GM12892 (cell line): ENCODE results near the gene C11orf87. TPM values are rescaled to one million over a fixed set of nuclear protein-coding genes. Genes with fewer than 3 reads are reported as not detected.

Experiments
- DNase-seq: peaks from one replicate; pipeline ENCODE4 v3.0.0; 2011; ENCODE audit not compliant: insufficient read length
- FAIRE-seq: peaks from 2 replicates; lab custom pipeline; 2011; peaks lifted over from hg19 to GRCh38; lab: Jason Lieb, UNC
- POLR2A ChIP-seq: IDR thresholded peaks from 2 replicates; pipeline ENCODE4 v1.6.1; 2011; ENCODE audit warnings: low read depth, low read length, control low read depth
- POLR2AphosphoS5 ChIP-seq: IDR thresholded peaks from 2 replicates; pipeline ENCODE4 v1.6.1; 2011; ENCODE audit warnings: low read depth, low read length, control low read depth
- TAF1 ChIP-seq: IDR thresholded peaks from 2 replicates; pipeline ENCODE4 v1.6.1; 2011; ENCODE audit warnings: low read depth, mild to moderate bottlenecking, control low read depth, low read length, borderline replicate concordance
- polyA plus RNA-seq: library from polyadenylated mRNA; unstranded; fragments of >200 nt; gene quantifications from one replicate; pipeline ENCODE4 v1.2.1, GENCODE V29; 2012; ENCODE audit warnings: missing spikeins, inconsistent platforms; ENCODE audit not compliant: missing spikeins

The C11orf87 gene
- not detected for polyA plus RNA-seq

DNA sequence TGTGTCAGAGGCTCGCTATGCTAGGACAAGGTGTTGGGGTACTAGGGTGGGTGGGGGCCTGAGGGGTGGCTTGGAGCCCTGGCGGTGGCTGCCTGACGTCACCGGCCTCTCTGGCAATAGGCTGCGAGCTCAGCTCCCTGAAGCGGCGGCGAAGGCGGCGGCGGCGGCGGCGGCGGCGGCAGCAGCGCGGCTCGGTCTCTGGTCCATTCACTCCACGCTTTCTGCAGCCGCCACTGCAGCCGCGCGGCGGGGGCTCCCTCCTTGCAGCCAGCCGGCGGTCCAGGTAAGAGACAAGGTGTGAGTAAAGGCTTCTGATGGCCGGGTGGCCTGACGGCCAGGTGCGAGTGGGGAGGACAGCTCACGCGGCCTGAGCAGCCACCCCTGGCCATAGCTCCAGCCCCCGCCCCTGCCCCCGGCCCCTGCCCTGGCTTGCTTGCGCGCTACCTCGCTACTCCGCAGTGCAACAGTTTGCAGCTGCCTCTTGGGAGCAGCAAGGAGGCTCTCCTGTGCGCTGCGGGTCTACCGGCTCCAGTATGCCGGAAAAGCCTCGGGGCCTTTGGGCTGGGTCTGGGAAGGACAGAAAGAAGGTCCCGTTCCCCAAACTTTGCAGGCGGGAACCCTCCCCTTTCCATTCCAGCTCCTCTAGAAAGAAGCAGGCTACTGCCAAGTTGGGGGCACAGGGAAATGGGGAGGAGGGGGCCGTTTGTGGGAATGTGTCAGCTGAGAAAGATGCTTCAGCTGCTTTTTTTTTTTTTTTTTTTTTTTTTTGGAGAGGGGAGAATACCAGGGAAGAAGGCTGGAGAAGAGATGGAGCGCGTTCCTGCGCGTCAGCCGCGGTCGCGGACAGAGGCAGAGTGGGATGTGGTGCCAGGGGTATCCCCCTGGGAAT is at the start of gene C11orf87:
C11orf87 (plus strand) TSS at position 210 of the 889 bp plus-strand sequence. CDS start 1,444 bp downstream, outside the sequence.
- TF ChIP-seq POLR2AphosphoS5 (no peak), POLR2A (no peak), TAF1 (no peak)
- no peak for DNase-seq
- FAIRE-seq, result no peak

GRCh38 chr11:109374032-109374431 is 48.0 kb upstream of the C11orf87 start:
- FAIRE-seq (no peak), DNase-seq (no peak)
- TF ChIP-seq TAF1, result no peak
- no peak for TF ChIP-seq POLR2A
- TF ChIP-seq POLR2AphosphoS5, result no peak

DNA sequence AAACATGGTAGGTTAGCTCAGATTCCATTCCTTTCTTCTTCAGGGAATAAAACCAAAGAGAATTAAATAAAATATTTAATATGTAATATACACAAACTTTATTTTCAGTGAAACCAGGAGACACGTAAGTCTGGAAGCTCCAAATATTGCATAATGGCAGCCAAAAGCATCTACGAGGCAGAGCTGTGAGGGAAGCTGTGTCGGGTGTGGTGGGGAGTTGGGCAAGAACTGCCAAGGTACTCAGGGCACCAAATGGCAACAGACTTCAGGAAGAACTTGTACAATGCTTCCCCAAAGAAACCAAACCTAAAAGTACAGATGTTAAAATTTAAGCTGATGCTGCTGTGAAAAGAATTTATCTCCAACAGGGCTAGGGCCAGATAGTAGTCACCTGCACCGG is 47.5 kb upstream of the C11orf87 start:
- DNase-seq, result no peak
- FAIRE-seq, result no peak
- TF ChIP-seq POLR2AphosphoS5 (no peak), POLR2A (no peak), TAF1 (no peak)

DNA sequence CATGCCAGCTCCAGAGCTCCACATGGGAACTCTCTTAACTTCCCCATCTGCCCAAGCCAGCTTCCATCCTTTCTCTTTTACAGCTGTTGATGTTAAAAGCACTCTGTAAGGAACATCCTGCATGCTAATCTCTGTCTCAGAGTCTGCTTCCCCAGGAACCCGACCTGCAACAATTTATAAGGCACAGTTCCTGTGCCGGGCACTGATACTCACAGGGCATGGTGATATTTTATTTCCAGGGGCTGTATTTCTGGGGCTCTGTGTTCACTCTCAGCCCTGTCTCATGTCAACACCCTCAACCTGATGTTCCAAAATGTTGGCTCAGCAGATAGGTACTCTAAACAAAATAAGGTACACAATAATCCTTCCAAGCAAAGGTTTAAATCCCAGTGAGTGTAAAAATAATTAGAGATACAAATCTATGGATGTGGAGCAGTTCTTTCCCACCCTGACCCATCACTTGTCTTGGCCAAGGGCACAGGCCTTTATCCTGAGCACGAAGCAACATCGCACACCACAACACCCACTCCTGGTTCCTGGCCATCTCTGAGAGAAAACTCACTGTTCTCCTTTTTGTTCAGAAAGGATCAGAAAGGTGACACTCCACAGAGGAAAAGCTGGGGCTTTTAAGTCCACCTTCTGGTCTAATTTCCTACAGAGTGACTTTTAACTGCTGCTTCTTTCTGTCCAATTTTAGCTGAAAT is 44.8 kb upstream of the C11orf87 start:
- FAIRE-seq, result no peak
- DNase-seq, result no peak
- TF ChIP-seq POLR2AphosphoS5 (no peak), POLR2A (no peak), TAF1 (no peak)

DNA sequence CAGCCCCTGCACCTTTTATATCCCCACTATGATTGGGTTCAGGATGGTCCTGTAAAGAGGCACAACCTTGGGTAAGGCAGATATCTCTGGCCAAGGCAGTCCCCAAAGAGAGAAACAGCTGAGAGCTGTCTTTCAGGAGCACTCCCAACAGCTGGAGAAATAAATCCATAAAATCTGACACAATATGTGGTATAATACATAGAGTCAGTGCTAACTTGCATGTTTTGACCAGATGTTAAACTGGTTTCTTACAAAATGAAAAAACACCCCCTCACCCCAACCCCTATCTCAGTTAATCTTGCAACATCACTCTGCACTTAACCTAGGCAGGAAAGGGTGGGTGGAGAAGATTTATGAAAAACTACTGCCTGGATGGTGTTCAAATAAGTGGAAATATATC is 44.0 kb upstream of the C11orf87 start:
- DNase-seq, result no peak
- FAIRE-seq, result no peak
- TF ChIP-seq POLR2A (no peak), POLR2AphosphoS5 (no peak), TAF1 (no peak)

DNA sequence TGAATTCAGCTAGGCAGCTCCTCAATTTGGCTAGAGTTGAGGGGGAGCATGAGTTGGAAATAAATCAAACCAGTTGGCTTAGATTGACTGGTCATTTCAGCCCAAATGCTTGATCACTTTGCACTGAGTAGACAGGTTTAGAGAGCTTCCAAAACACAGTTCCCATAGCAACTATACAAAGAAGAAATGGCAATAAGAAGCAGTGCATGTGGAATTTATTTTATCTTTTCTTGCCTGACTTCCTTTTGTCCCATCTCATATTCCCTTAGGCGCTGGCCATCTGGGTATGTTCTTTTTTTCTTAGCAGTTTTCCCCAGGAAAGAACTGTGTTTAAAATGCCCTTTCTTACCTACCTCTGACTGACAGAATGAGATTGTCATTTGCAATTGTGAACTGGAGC is 38.7 kb upstream of the C11orf87 start:
- TF ChIP-seq TAF1 (no peak), POLR2AphosphoS5 (no peak), POLR2A (no peak)
- FAIRE-seq, result no peak
- no peak for DNase-seq

DNA sequence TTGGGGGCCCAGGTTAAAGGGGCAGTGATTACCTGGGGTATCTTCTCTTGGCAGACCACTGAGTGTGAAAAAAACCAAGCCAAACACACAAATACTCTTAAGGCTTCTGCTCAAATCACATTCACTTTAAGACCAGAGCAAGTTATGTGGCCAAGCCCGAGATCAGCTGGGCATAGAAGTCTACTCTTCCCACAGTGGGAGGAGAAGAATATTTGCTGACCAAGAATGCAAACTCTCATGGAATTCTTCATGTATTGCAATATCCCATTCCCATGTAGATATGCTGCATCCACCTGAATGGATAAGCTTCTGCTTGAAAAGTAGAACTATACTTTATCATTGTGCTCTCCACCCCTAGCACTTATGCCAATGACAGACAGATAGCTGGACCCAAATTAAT is 37.1 kb upstream of the C11orf87 start:
- DNase-seq (no peak), FAIRE-seq (no peak)
- TF ChIP-seq TAF1 (no peak), POLR2A (no peak), POLR2AphosphoS5 (no peak)

GRCh38 chr11:109388982-109389381 is 33.0 kb upstream of the C11orf87 start:
- no peak for FAIRE-seq
- no peak for DNase-seq
- no peak for TF ChIP-seq POLR2AphosphoS5
- no peak for TF ChIP-seq POLR2A
- no peak for TF ChIP-seq TAF1

DNA sequence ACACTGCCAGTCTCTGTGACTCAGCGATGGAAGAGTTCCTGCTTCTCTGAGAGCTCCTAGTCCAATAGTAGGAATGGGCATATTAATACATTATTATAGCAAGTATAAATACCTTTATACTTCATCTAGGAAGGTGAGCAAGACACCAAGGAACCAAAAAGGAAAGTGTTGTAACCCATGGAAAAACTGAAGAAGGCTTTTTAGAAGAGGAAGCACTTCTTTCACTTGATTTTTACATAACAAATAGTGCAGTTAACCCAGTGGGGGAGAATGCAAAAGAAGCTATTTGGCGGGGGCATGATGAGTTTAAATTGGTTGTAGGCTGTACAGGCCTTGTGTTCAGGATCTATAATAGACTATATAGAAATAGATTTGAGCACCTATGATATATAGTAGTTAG is 31.2 kb upstream of the C11orf87 start:
- DNase-seq (no peak), FAIRE-seq (no peak)
- no peak for TF ChIP-seq TAF1

DNA sequence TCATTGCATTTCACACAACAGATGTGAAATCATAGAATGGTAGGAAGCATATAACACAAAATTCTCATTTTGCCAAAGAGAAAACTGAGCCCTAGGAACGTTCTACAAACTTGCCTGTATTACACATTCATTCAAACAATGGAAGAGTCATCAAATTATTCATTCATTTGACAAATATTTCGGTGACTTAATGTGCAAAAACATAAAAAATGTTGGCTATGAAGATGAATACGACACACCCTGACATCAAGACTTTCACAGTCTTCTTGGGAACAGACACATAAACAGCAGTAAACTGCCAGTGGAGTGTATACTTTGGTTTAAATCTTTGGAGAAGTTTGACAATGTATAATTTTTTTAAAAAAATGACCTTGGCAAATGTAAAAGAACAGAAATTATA is 20.4 kb upstream of the C11orf87 start:
- TF ChIP-seq POLR2A, result no peak
- TF ChIP-seq POLR2AphosphoS5, result no peak
- no peak for TF ChIP-seq TAF1
- DNase-seq (no peak), FAIRE-seq (no peak)

DNA sequence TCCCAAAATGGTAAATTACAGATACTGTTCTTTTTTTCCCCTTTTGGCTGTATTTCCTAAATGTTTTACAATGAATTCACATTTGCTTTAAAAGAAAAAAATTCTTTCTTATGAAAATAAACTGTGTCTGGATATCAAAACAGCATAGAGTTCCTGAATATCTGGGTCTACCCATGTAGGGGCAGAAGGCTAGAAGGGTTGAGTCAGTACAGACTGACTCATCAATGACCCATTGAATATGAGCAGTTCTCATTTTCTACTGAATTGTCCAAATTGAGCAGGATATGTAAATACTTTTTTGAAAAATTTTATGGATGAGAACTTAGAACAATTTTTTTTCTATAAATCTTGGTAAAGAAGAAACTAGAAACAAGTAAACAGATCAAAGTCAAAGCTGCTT is 16.3 kb upstream of the C11orf87 start:
- DNase-seq (no peak), FAIRE-seq (no peak)
- TF ChIP-seq POLR2A (no peak), TAF1 (no peak), POLR2AphosphoS5 (no peak)
